ENCODE results near the gene CBX1.

Gene CBX1

DNA sequence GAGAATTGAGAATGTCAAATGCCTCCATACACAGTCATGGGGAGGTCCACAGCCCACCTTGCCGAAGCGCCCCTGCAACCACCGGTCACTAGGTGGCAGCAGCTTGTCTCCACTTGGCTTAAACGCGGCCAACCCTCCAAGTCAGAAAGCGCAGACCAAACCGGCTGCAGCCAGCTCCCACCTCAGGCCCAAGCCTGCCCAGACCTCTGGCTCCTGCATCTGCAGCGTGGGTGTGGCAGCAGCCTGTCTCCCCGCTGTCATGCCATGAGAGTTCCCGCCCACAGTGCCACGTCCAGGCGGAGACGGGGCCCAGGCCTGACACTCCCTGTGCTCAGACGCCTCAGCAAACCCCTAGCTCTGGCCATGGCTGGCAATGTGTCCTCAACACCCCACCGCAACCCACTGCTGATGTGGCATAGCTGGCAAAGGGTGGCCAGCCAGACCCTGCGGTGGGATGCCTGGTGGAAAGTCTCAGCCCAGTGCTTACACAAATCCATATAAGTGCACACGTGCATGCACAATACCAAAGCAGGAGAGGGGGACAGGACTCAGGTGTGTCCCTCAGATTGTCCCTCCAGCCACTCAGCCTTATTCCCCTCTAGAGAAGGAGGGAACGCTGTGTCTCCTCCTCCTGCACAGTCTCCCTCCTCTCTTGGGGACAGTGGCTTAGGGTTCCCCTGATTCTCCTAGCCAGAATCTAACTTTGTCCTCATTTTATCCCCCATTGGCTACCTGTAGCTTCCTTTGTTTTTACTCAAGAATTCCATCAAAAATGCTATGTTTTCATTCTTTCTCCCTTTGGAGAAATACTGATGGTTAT, 74.6 kb downstream of the CBX1 start:
- peak; percentile 63 for DNase-seq (ENCODE audit: low read depth, low spot score)

DNA sequence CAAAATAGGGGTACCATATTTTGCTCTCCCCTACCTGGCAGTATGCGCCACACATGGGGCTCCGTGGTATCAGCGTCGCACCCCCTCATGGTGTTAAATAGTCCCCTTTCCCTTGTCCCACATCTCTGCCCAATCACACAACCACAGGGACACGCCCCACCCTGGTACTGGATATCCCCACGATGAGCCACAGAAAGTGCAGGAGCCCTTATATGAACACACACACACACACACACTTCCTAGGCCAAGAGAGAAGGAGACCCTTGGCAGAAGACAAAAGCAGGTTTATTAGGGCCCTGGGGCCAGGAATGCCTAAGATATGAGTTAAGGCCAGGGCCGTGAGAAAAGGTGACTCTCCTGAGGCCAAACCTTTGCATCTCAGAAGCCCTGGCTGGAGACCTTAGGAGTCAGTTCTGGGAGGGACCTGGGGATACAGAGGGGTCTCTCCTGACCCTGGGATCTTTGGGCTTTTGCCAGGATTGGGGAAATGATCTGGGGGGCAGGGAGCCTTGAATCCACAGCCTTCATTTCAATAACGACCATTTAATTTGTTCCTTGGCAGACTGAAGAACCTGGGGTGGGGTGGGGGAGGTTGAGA, 75.3 kb downstream of the CBX1 start:
- no peak for DNase-seq (ENCODE audit: low read depth, low spot score)

DNA sequence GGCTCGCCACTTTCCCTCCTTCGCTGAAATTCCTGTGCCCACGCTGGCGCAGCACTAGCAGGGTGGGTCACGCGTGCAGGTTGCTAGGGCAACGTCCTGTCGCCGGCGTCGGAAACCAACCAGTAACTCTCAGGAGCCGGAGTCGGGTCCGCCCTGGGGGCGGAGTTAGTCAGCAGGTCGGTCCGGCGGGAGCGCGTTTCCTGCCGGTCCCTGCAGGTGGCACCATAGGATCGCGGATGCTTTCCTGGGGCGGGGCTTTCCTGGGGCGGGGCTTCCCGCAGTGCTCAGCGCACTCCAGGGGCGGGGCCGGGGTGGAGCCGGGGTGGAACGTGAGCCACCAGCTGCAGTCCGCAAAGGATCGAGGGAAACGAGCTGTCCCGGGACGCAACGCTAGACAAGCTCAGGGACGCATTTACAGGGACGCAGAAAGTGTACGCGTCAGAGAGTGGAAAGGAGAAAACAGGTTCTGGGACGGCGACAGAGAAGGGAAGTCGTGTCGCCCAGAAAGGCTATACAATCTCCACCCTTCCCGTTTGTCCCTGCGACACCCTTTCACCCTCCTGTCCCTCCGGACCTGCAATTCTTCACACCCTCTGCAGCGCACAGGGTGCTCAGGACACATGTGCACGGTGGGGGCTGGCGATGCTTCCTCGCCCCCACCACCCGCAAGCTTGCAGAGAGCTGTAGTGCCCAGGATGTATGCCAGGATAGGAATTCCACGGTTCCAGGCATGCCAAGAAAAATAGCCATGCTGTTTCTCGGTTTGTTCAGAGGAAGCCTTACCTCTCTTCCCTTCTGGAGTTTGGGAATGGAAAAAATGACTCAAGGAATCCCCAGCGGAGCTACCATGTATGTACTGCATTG, 76.0 kb downstream of the CBX1 start:
- DNase-seq (ENCODE audit: low read depth, low spot score), result peak; percentile 96

DNA sequence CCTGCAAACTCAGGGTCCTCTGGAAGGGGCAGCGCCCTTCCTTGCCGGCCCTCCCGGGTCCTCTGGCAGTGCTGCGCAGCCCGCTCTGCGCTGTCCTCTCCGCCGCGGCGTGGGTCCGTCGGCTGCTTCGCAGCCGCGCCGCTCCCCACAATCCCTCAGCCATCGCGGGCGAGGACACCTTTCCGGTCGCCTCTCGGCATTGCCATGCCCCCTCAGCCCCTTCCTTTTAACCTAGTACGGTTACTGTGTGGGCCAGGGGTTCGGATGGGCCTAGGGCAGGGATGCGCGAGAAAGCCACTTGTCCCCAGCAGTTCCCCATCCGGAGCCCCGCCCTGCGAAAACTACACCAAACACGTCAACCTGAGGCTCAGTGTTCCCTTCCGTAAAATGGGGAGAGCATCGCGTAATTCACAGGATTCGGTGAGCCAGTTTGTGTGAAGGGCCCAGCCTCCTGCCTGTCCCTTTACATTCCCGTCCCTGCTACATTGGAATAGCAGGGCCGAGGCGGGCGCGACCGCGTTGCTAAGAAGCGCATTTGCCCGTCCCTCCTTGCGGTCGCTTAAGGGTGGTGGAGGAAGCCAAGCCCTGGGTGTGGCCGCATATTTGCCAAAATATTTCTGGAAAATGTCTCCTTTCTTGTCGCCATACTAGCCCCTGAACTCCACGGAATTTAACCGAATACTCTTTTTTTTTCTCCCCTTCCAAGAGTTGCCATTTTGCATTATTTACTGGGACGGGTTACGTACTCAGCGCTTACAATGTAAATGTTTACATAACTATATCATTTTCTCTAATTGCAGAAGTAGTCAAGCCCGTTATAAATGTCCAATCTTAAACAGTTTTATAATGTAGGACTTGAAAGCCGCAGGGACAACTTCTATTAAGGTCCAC, 76.9 kb downstream of the CBX1 start:
- DNase-seq (ENCODE audit: low read depth, low spot score), result no peak

DNA sequence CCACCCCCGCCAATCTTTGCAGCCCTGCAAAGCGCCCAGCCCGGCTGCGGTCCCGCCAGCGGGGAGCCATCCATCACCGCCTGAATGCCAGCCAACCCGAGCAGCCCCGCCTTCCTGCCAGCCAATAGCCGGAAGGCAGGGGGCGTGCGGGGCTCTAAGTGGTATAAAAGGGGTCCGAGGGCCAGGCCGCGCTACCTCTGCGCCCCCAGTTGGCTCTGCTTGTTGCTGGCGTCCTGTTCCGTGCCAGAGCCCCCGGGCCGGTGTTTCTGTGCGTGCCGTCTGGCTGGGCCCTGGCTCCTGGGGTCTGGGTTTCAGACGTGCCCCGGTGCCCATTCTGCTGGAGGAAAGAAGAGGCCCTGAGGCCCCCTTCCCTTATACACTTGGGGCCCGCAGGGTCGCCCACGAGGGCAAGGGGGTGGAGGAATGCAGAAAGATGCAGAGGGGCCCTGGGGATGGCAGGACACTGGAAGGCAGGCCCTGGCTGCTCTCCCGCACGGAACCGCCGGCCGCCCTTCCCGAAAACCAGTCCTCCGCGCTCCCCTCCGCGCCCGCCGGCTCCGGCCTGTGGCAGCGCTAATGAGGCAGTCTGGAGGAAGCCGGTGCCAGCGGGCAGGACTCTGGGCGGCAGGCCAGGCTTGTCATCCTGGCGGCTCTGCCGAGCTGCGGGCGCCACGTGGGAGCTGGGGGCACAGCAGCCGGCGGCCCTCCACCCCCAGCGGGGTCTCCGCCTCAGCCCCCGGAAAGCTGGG, 77.7 kb downstream of the CBX1 start:
- DNase-seq (ENCODE audit: low read depth, low spot score), result no peak

DNA sequence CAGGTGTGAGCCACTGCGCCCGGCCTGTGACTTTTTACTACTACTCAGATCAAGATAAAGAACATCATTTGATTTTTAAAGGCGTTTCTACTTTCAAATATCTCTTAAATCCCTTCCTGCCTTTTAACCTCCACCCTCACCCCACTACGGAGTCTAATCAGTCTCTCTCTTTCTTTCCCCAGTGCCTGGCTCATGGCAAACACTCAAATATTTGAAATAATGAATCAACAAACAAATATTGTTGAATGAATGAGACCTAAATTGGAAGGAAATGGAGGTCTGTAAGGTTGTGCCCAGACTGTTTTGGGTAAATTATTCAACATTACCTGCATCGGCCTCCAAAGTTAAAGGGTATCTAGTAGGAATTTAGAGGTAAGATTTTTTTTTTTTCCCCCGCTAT, 78.4 kb downstream of the CBX1 start:
- DNase-seq (ENCODE audit: low read depth, low spot score), result no peak

DNA sequence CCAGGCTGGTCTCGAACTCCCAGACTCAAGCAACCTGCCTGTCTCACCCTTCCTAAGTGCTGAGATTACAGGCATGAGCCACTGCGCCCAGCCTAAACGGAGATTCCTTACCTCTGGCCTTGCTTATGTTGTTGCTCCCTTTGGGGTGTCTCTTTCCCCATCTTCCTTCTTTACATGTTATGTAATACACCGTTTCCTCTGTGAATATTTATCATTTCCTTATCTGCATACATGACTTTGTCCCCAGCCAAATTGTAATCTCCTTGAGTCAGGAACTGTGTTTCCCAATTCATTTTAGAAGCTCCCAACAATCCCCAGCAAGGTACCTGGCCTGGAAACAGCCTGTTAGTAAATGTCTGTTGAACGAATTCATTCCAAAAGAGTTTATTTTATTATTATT, 79.3 kb downstream of the CBX1 start:
- DNase-seq (ENCODE audit: low read depth, low spot score), result no peak

Measured in activated naive CD8-positive, alpha-beta T cell treated with anti-CD3 and anti-CD28 coated beads, Interleukin-2, amount 50 U/mL, for 16 hours (primary cell).